GM12878 (cell line): ENCODE data around the gene PCGF6. TPM values are rescaled to one million over a fixed set of nuclear protein-coding genes. Genes with fewer than 3 reads are reported as not detected.

ENCODE experiments used
- ATAC-seq: fragments of 200-7000 bp; cut with Tn5 transposase; 3 replicates; pipeline ENCODE4 v1.9.1; 2020; ENCODE audit warnings: mild to moderate bottlenecking, moderate library complexity
- BruUV-seq: library from RNA; stranded (reverse); fragments of 400-500 nt; replicated peaks from 2 replicates; lab custom pipeline; 2021; lab: Mats Ljungman, UMichigan
- CTCF ChIA-PET: fragments of 300-600 bp; sonication (Branson Sonifier 250); formaldehyde crosslinking; extraction: SDS; loops from one replicate; lab custom pipeline; 2021; ENCODE audit warnings: inconsistent platforms; lab: Yijun Ruan, JAX
- POLR2A ChIA-PET: fragments of 350-600 bp; formaldehyde crosslinking; extraction: SDS; loops from one replicate; lab custom pipeline; 2021; ENCODE audit warnings: inconsistent platforms; lab: Charles Lee
- RAD21 ChIA-PET: fragments of 300-600 bp; sonication (Branson Sonifier 250); formaldehyde crosslinking; loops from one replicate; lab custom pipeline; 2023; ENCODE audit warnings: antibody characterized with exemption; ENCODE audit not compliant: unreplicated experiment; lab: Charles Lee
- SMC1A ChIA-PET: fragments of 300-600 bp; sonication (Branson Sonifier 250); formaldehyde crosslinking; loops from one replicate; lab custom pipeline; 2023; ENCODE audit not compliant: unreplicated experiment, uncharacterized antibody; lab: Charles Lee
- DNase-seq: peaks from one replicate; pipeline ENCODE4 v3.0.0-alpha.2; 2011; ENCODE audit warnings: low read depth, low spot score
- FAIRE-seq: peaks from 3 replicates; lab custom pipeline; 2011; peaks lifted over from hg19 to GRCh38; lab: Jason Lieb, UNC
- H2AFZ ChIP-seq: 2 replicates; pipeline ENCODE4 v1.6.0; 2011; ENCODE audit warnings: low read depth, low read length, control low read depth; ENCODE audit not compliant: control insufficient read depth
- H3K27ac ChIP-seq: 2 replicates; pipeline ENCODE4 v1.5.1; 2011; ENCODE audit warnings: control low read depth; ENCODE audit not compliant: control insufficient read depth, insufficient read depth
- H3K27me3 ChIP-seq, 2 experiments: replicated peaks in 1 of 2; 2 replicates each; pipeline versions ENCODE4 v1.6.0 to v1.6.1; 2011; ENCODE audit warnings: low read length in 1 of 2; ENCODE audit not compliant: control insufficient read depth in 2 of 2, insufficient read depth in 2 of 2
- H3K36me3 ChIP-seq, 2 experiments: 2 replicates each; pipeline ENCODE4 v1.5.1; 2011; ENCODE audit warnings: low read length in 1 of 2; ENCODE audit not compliant: control insufficient read depth in 2 of 2, insufficient read depth in 2 of 2
- H3K4me1 ChIP-seq: 2 replicates; pipeline ENCODE4 v1.6.1; 2011; ENCODE audit warnings: mild to moderate bottlenecking, low read length, moderate library complexity, mixed read lengths; ENCODE audit not compliant: control insufficient read depth, insufficient read depth
- H3K4me2 ChIP-seq: 2 replicates; pipeline ENCODE4 v1.6.0; 2011; ENCODE audit warnings: control low read depth; ENCODE audit not compliant: control insufficient read depth, insufficient read depth
- H3K4me3 ChIP-seq: fragments of 200-600 bp; sonication (generic); 2 replicates; pipeline ENCODE4 v1.5.1; 2016
- H3K79me2 ChIP-seq: 2 replicates; pipeline ENCODE4 v1.6.0; 2011; ENCODE audit warnings: low read length; ENCODE audit not compliant: control insufficient read depth, insufficient read depth
- H3K9ac ChIP-seq: 2 replicates; pipeline ENCODE4 v1.8.0; 2011; ENCODE audit warnings: low read length, control low read depth, mixed read lengths; ENCODE audit not compliant: control insufficient read depth, insufficient read depth
- H3K9me3 ChIP-seq: replicated peaks from 3 replicates; pipeline ENCODE4 v1.5.1; 2011; ENCODE audit warnings: mild to moderate bottlenecking, low read length; ENCODE audit not compliant: control insufficient read depth, insufficient read depth
- H4K20me1 ChIP-seq: 2 replicates; pipeline ENCODE4 v1.6.0; 2011; ENCODE audit not compliant: control insufficient read depth, insufficient read depth
- CHD2 ChIP-seq: IDR thresholded peaks from 2 replicates; pipeline ENCODE4 v1.6.1; 2011; ENCODE audit warnings: low read depth, low read length, improper control_type of control experiment, borderline replicate concordance
- EED ChIP-seq: sonication (generic); IDR thresholded peaks from 2 replicates; pipeline ENCODE4 v1.6.1; 2016; ENCODE audit warnings: antibody characterized with exemption, low read depth
- FOXM1 ChIP-seq: IDR thresholded peaks from 2 replicates; pipeline ENCODE4 v1.6.1; 2012; ENCODE audit warnings: low read depth, mild to moderate bottlenecking, inconsistent platforms, low read length, moderate library complexity
- MEF2A ChIP-seq: IDR thresholded peaks from 2 replicates; pipeline ENCODE4 v1.6.1; 2011; ENCODE audit warnings: low read depth, mild to moderate bottlenecking, low read length, moderate library complexity; ENCODE audit not compliant: insufficient read depth
- RAD51 ChIP-seq: fragments of 450-650 bp; IDR thresholded peaks from 2 replicates; pipeline ENCODE4 v1.6.1; 2016; ENCODE audit warnings: moderate library complexity, mild to moderate bottlenecking, inconsistent platforms
- RFX5 ChIP-seq: IDR thresholded peaks from 2 replicates; pipeline ENCODE4 v1.6.1; 2011; ENCODE audit warnings: low read depth, low read length, improper control_type of control experiment
- SMC3 ChIP-seq: IDR thresholded peaks from 2 replicates; pipeline ENCODE4 v1.6.1; 2011; ENCODE audit warnings: low read length, improper control_type of control experiment, borderline replicate concordance
- SRF ChIP-seq, 2 experiments: IDR thresholded peaks; 2 replicates each; pipeline ENCODE4 v1.6.1; 2011; ENCODE audit warnings: low read depth in 2 of 2, low read length in 2 of 2, mild to moderate bottlenecking in 1 of 2, moderate library complexity in 1 of 2
- ZNF207 ChIP-seq: fragments of 450-650 bp; IDR thresholded peaks from 2 replicates; pipeline ENCODE4 v1.6.1; 2014; ENCODE audit warnings: antibody characterized with exemption, mild to moderate bottlenecking, borderline replicate concordance
- WGBS: methylation state at CpG from one replicate; pipeline ENCODE4 v1.1.6; 2016; ENCODE audit warnings: low lambda C conversion rate; ENCODE audit not compliant: insufficient replicate concordance, insufficient coverage; ENCODE audit errors: missing lambda C conversion rate; 5-methylcytosine and 5-hydroxymethylcytosine counted together
- in situ Hi-C: fragments of 300-500 bp; cut with MboI; formaldehyde crosslinking; loops from 9 replicates; pipeline ENCODE4 v1.14.3; 2018; ENCODE audit warnings: mixed read lengths
- intact Hi-C: fragments of 100-400 bp; cut with micrococcal nuclease; formaldehyde crosslinking; loops from one replicate; pipeline ENCODE4 v1.14.2; 2022; ENCODE audit not compliant: unreplicated experiment
- polyA plus RNA-seq, 11 experiments: library from polyadenylated mRNA; depleted of rRNA in 4 of 11; unstranded in 6 of 11; stranded (reverse) in 5 of 11; fragments of >200 nt; fragmentation: Nextera tagmentation in 4 of 11; fragmentation: Illumina TruSeq in 1 of 11; extraction: Ambion mirVana in 4 of 11; extraction: Trizol in 1 of 11; gene quantifications; 1 replicate in 1 of 11; 2 replicates in 10 of 11; pipeline versions ENCODE4 v1.2.1 to v1.2.3, GENCODE V29; 2011 to 2016; ENCODE audit warnings: inconsistent platforms in 2 of 11, missing spikeins in 2 of 11, low read depth in 1 of 11
- total RNA-seq, 4 experiments: library from RNA; depleted of rRNA in 3 of 4; stranded (reverse); fragments of >200 nt in 3 of 4; fragmentation: Illumina TruSeq in 1 of 4; extraction: Trizol in 1 of 4; gene quantifications; 2 replicates each; pipeline versions ENCODE4 v1.2.1 to v1.2.3, GENCODE V29; 2013 to 2021
- TF ChIP-seq, protein P1 (sequence below): IDR thresholded peaks from 2 replicates; pipeline ENCODE4 v1.6.1; 2012; ENCODE audit warnings: improper control_type of control experiment, low read depth, low read length; ENCODE audit not compliant: insufficient replicate concordance
- TF ChIP-seq, protein P2 (sequence below): fragments of 450-650 bp; IDR thresholded peaks from 2 replicates; pipeline ENCODE4 v1.6.1; 2016; ENCODE audit warnings: mild to moderate bottlenecking, moderate library complexity, borderline replicate concordance
- TF ChIP-seq, protein P3 (sequence below): IDR thresholded peaks from 2 replicates; pipeline ENCODE4 v1.6.1; 2011; ENCODE audit warnings: borderline replicate concordance, low read depth, mild to moderate bottlenecking, moderate library complexity, mixed read lengths, low read length; ENCODE audit not compliant: insufficient read depth; ENCODE audit errors: extremely low read length

The PCGF6 gene
- total and polyA plus RNA-seq, 10 of the 15 experiments (the other 5 are each of a cell fraction or from before 2014, with no cell fraction given) = 6.5 to 19.1 (median 12.7) TPM

DNA sequence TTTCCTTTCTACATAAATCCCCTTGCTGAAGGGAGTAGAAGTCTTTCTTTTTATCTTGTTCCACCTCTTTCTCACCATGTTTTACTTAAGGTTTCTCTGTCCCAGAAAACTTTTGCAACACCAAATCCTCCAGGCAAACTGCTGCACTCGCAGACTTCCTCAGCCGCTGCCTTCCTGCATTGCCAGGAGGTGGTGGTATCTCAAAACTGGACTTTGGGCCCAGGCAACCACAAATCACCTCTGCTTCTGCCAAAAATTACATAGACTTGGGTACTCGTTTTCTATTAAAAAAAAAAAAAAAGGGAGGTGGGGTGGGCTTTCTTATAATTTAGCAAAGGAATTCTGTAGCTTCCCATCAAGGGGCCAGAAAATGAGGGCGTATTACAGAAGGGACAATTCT is 59.4 kb downstream of the PCGF6 start (continued):
- TF ChIP-seq, protein P1, sequence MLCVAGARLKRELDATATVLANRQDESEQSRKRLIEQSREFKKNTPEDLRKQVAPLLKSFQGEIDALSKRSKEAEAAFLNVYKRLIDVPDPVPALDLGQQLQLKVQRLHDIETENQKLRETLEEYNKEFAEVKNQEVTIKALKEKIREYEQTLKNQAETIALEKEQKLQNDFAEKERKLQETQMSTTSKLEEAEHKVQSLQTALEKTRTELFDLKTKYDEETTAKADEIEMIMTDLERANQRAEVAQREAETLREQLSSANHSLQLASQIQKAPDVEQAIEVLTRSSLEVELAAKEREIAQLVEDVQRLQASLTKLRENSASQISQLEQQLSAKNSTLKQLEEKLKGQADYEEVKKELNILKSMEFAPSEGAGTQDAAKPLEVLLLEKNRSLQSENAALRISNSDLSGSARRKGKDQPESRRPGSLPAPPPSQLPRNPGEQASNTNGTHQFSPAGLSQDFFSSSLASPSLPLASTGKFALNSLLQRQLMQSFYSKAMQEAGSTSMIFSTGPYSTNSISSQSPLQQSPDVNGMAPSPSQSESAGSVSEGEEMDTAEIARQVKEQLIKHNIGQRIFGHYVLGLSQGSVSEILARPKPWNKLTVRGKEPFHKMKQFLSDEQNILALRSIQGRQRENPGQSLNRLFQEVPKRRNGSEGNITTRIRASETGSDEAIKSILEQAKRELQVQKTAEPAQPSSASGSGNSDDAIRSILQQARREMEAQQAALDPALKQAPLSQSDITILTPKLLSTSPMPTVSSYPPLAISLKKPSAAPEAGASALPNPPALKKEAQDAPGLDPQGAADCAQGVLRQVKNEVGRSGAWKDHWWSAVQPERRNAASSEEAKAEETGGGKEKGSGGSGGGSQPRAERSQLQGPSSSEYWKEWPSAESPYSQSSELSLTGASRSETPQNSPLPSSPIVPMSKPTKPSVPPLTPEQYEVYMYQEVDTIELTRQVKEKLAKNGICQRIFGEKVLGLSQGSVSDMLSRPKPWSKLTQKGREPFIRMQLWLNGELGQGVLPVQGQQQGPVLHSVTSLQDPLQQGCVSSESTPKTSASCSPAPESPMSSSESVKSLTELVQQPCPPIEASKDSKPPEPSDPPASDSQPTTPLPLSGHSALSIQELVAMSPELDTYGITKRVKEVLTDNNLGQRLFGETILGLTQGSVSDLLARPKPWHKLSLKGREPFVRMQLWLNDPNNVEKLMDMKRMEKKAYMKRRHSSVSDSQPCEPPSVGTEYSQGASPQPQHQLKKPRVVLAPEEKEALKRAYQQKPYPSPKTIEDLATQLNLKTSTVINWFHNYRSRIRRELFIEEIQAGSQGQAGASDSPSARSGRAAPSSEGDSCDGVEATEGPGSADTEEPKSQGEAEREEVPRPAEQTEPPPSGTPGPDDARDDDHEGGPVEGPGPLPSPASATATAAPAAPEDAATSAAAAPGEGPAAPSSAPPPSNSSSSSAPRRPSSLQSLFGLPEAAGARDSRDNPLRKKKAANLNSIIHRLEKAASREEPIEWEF = no peak
- TF ChIP-seq SMC3 = no peak
- TF ChIP-seq EED = no peak
- TF ChIP-seq CHD2 = no peak

DNA sequence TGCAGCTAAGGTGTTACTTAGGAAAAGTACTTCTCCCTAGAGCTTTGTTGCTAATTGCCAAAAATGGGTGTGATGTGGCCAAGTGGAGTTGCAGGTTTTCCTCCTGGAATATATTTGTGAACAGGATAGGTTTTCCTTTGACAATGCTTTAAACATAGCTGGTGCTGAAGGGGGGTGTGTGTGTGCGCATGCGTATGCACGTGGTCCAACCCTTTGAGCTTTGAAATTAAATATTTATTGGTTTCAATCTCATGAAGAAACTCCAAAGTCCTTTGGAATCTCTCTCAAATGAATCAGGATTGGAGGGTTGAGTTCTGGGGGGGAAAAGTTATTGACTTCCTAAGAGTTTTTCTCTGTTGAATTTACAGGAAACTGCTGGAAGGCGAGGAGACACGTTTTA is 62.9 kb downstream of the PCGF6 start:
- no peak overlapping the region for H3K4me3 ChIP-seq
- in situ Hi-C loops (no loop called here), intact Hi-C loops (no loop called here)
- H3K4me1 ChIP-seq = no peaks in the 10 kb centered on the region
- H3K27ac ChIP-seq = no peak overlapping the region
- DNase-seq (no peak), FAIRE-seq (no peak), ATAC-seq (no peak)
- no TSS peak for BruUV-seq
- no peak overlapping the region for H3K9ac ChIP-seq
- ChIA-PET RAD21 (no interaction called here), CTCF (interaction anchor here (0.6 to 0.9 kb wide), 2 partner anchors 241 to 602 kb away, joined by 3 read pairs; no protein-coding TSS in a partner anchor), SMC1A (interaction anchor here (0.6 kb wide), 1 partner anchor 77 kb away, joined by 3 read pairs; no protein-coding TSS in a partner anchor), POLR2A (no interaction called here)
- no peaks in the 10 kb centered on the region for H3K36me3 ChIP-seq
- H4K20me1 ChIP-seq = no peaks in the 10 kb centered on the region
- H2AFZ ChIP-seq = no peak overlapping the region
- H3K9me3 ChIP-seq = no peaks in the 10 kb centered on the region
- no peak overlapping the region for H3K4me2 ChIP-seq
- no peaks in the 10 kb centered on the region for H3K79me2 ChIP-seq
- no peaks in the 10 kb centered on the region; a peak in 1 of 4 replicates for H3K27me3 ChIP-seq
- 67% methylated on average over 5 of the region's 5 CpGs for WGBS
- no peak for TF ChIP-seq FOXM1
- no peak for TF ChIP-seq SRF (IDR thresholded peaks at IDR 0.05; ENCODE audit: low read depth in 2 of 2, low read length in 2 of 2)
- TF ChIP-seq MEF2A = no peak
- no peak for TF ChIP-seq RFX5
- TF ChIP-seq, protein P2, sequence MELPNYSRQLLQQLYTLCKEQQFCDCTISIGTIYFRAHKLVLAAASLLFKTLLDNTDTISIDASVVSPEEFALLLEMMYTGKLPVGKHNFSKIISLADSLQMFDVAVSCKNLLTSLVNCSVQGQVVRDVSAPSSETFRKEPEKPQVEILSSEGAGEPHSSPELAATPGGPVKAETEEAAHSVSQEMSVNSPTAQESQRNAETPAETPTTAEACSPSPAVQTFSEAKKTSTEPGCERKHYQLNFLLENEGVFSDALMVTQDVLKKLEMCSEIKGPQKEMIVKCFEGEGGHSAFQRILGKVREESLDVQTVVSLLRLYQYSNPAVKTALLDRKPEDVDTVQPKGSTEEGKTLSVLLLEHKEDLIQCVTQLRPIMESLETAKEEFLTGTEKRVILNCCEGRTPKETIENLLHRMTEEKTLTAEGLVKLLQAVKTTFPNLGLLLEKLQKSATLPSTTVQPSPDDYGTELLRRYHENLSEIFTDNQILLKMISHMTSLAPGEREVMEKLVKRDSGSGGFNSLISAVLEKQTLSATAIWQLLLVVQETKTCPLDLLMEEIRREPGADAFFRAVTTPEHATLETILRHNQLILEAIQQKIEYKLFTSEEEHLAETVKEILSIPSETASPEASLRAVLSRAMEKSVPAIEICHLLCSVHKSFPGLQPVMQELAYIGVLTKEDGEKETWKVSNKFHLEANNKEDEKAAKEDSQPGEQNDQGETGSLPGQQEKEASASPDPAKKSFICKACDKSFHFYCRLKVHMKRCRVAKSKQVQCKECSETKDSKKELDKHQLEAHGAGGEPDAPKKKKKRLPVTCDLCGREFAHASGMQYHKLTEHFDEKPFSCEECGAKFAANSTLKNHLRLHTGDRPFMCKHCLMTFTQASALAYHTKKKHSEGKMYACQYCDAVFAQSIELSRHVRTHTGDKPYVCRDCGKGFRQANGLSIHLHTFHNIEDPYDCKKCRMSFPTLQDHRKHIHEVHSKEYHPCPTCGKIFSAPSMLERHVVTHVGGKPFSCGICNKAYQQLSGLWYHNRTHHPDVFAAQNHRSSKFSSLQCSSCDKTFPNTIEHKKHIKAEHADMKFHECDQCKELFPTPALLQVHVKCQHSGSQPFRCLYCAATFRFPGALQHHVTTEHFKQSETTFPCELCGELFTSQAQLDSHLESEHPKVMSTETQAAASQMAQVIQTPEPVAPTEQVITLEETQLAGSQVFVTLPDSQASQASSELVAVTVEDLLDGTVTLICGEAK = no peak
- TF ChIP-seq RAD51 = no peak
- TF ChIP-seq, protein P3, sequence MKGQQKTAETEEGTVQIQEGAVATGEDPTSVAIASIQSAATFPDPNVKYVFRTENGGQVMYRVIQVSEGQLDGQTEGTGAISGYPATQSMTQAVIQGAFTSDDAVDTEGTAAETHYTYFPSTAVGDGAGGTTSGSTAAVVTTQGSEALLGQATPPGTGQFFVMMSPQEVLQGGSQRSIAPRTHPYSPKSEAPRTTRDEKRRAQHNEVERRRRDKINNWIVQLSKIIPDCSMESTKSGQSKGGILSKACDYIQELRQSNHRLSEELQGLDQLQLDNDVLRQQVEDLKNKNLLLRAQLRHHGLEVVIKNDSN = no peak
- TF ChIP-seq ZNF207 = no peak
